GM12873 (cell line): ENCODE data around the gene TRAF2.

Experiments
- TF ChIP-seq, protein P1 (sequence below): IDR thresholded peaks from 2 replicates; pipeline ENCODE4 v1.5.1; 2012; ENCODE audit warnings: low read depth, mild to moderate bottlenecking, moderate library complexity, low read length, control low read depth; ENCODE audit not compliant: insufficient read depth; ENCODE audit errors: missing control alignments

Gene TRAF2

GRCh38 chr9:136960212-136960937 is 74.1 kb downstream of the TRAF2 start:
- TF ChIP-seq, protein P1, sequence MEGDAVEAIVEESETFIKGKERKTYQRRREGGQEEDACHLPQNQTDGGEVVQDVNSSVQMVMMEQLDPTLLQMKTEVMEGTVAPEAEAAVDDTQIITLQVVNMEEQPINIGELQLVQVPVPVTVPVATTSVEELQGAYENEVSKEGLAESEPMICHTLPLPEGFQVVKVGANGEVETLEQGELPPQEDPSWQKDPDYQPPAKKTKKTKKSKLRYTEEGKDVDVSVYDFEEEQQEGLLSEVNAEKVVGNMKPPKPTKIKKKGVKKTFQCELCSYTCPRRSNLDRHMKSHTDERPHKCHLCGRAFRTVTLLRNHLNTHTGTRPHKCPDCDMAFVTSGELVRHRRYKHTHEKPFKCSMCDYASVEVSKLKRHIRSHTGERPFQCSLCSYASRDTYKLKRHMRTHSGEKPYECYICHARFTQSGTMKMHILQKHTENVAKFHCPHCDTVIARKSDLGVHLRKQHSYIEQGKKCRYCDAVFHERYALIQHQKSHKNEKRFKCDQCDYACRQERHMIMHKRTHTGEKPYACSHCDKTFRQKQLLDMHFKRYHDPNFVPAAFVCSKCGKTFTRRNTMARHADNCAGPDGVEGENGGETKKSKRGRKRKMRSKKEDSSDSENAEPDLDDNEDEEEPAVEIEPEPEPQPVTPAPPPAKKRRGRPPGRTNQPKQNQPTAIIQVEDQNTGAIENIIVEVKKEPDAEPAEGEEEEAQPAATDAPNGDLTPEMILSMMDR, result no peak

DNA sequence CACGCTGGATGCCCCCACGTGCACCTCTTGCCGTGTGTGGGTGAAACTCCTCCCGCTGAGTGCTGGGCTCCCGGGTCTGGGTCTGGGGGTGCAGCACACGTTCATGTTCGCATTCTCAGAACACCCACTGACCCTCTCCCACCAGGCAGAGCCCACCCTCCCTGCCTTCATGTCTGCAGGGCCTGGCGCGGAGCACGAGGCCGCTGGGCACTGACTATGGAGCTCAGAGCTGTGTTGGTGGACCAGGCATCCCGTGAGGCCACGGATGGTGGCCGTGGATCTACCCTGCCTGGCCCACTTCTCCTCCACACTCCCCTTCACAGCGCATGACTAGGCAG is 74.6 kb downstream of the TRAF2 start:
- TF ChIP-seq, protein P1, result no peak

GRCh38 chr9:136961279-136962065 is 75.2 kb downstream of the TRAF2 start:
- TF ChIP-seq, protein P1, result no peak

DNA sequence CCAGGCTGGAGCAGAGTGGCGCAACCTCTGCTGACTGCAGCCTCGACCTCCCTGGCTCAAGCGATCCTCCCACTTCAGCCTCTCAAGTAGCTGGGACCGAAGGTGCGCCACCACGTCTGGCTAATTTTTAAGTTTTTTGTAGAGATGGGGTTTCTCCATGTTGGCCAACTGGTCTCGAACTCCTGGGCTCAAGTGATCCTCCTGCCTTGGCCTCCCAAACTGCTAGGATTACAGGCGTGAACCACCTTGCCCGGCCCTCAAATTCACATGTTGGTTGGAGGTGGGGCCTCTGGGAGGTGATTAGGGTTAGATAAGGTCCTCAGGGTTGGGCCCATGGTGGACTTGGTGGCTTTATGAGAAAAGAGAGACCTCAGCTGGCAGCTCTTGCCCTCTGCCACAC is 75.8 kb downstream of the TRAF2 start:
- TF ChIP-seq, protein P1, result no peak

- TF ChIP-seq, protein P1, result no peak
Measured at GRCh38 chr9:136962701-136963248, 76.5 kb downstream of the TRAF2 start.

- TF ChIP-seq, protein P1, result no peak
Measured at GRCh38 chr9:136963341-136963740, 77.0 kb downstream of the TRAF2 start.

DNA sequence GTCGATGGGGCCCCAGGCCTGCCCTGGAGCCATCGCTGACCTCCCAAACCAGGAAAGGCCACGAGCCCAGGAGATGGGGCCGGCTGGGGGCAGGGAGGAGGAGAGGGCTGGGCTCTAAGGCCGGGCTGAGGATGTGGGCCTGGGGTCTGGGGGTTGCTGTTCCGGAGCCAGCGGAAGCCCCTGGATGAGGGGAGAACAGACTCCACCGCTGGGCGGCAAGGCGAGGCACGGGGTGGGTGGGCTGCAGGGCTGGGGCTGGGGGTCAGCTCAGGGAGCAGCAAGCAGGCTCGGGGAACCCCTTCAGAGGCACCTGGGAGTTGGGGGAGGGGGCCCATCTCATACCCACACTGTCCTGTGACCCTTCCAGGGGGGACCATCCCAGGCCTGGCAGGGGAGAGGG is 77.4 kb downstream of the TRAF2 start:
- TF ChIP-seq, protein P1, result no peak
